Stimulated activated CD8-positive, alpha-beta memory T cell treated with anti-CD3 and anti-CD28 coated beads, Interleukin-2, amount 100 ng/mL, for 48 hours (primary cell): Measurements from ENCODE around the gene FIBP.

Experiments
- DNase-seq, 2 donors: peaks; one replicate each; pipeline ENCODE4 v3.0.0-alpha.2; 2020; ENCODE audit warnings: low read depth in 2 of 2

FIBP gene

GRCh38 chr11:65888163-65888814 is at the start of gene FIBP:
FIBP (minus strand) TSS chr11:65888471; CDS start chr11:65888418, 53 bp downstream.
- peak; percentile 95 to 97 for DNase-seq

DNA sequence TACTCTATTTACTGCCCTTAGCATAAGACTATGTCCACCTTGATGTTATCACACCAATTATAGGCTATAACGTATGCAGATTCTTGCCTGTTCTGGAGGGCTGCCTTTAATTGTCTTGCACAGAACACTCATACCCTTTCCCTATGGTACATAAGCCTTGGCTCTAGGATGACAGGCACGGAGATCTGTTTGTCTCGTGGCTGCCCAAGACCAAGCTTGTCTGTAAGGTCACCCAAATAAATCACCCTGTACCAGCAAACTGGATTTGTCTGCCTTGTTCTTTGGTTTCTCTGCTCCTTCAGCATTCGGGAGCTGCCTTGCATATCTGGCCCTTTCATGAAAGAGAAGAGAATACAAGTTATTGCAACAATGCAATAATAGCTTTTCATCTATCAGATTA is 49.5 kb upstream of the FIBP start:
- DNase-seq = no peak

DNA sequence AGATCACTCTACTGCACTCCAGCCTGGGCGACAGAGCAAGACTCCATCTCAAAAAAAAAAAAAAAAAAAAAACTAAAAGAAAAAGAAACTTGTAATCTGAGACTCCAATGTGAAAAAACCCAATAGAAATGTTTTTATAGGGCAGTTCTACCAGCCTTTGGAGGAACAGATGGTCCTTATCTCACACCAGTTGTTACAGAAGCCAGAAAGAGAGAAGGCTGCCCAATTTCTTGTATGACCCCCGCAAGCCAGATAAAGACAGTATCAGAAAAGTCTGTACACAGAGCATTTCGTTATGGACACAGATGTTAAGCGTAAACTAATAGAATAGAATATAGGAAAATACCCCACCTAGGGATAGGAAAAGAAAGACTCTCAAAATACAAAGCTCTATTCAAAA is 45.7 kb upstream of the FIBP start:
- DNase-seq = no peak

GRCh38 chr11:65932558-65932919 is 44.3 kb upstream of the FIBP start:
- DNase-seq = no peak

GRCh38 chr11:65931773-65932557 is 43.7 kb upstream of the FIBP start:
- DNase-seq = no peak

DNA sequence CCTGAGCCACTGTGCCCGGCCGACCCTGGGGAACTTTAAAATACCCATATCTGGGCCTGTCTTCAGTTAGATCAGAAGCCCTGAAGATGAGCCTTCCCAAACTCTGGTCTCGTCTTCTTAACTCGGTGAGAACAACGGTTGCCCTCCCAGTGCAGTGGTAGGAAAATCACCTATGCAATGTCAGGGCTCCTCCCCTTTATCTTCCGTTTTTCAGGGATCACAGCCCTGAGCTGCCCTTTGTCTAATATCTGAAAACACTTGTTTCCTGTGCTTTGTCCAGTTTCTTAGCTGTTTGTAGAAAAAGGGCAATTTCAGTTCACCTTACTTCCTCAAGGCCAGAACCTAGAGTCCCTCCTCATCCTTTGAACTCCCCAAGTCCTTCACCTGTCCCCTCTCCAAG is 40.4 kb upstream of the FIBP start:
- DNase-seq = no peak

GRCh38 chr11:65927904-65928397 is 39.7 kb upstream of the FIBP start:
- DNase-seq = peak; percentile 59 to 60

- DNase-seq = no peak
These were observed 37.1 kb upstream of the FIBP start for GRCh38 chr11:65925397-65925796.

GRCh38 chr11:65922565-65922964 is 34.3 kb upstream of the FIBP start:
- DNase-seq = no peak

- DNase-seq = no peak
These were observed 33.6 kb upstream of the FIBP start for GRCh38 chr11:65921876-65922275.

DNA sequence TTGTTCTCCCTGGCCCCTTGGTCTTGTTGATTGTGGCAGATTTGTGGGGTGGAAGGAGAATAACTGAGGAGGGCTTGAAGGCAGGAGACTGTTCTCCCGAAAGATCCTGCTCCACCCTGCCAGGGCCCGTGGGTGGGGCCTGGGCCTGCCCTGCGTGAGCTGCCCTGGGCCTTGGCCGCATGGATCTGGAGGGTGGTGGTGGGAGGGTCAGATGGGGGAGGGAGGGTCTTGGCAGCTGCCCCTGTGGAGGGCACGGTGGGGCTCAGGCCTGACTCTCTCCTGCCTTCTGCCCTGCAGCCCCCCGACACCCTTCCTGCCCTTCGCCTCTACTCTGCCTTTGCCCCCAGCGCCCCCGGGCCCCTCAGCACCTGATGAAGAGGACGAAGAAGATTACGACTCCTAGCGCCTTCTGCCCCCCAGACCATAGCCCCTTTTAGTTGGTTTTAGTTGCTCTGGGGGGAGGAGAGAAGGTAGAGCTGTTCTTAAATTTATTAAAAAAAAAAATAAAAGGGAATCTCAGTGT is 32.8 kb upstream of the FIBP start:
- DNase-seq = no peak

- DNase-seq = no peak
These were observed 32.1 kb upstream of the FIBP start for GRCh38 chr11:65920372-65920802.

DNA sequence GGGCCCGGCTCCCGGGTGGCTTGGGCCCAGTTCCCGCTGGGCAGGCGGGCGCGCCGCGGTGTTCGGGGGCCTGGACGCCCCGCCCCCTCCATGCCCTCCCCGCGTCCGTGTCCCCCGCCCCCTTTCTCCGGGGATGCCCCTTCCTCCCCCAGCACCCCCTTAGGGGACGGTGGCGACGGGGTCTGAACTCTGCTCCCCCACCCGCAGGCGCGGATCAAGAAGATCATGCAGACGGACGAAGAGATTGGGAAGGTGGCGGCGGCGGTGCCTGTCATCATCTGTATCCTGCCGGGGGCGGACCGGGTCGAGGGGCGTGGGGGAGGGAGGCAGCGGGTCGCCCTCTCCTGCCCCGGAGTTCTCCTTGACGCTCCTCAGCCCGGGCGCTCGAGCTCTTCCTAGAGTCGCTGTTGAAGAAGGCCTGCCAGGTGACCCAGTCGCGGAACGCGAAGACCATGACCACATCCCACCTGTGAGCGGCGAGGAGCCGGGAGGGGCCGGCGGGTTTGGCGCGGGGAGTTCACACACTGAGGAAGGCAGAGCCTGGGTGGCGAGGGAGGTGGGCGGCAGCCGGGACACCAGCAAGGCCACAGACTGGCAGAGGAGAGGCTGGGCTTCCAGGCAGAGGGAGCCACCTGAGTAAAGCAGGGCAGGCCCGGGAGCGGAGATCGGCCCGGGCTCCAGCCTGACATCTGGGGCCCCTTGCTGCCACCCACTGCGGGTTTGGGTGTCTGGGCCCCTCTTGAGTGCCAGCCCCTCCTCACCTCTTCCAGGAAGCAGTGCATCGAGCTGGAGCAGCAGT is 31.5 kb upstream of the FIBP start:
- peak; percentile 47 to 53 for DNase-seq

- peak; percentile 98 to 100 for DNase-seq
These were observed 30.9 kb upstream of the FIBP start, which contains the start of gene DRAP1 for GRCh38 chr11:65919141-65919572. DRAP1 (plus strand) TSS chr11:65919426; CDS start chr11:65919502, 76 bp downstream.

DNA sequence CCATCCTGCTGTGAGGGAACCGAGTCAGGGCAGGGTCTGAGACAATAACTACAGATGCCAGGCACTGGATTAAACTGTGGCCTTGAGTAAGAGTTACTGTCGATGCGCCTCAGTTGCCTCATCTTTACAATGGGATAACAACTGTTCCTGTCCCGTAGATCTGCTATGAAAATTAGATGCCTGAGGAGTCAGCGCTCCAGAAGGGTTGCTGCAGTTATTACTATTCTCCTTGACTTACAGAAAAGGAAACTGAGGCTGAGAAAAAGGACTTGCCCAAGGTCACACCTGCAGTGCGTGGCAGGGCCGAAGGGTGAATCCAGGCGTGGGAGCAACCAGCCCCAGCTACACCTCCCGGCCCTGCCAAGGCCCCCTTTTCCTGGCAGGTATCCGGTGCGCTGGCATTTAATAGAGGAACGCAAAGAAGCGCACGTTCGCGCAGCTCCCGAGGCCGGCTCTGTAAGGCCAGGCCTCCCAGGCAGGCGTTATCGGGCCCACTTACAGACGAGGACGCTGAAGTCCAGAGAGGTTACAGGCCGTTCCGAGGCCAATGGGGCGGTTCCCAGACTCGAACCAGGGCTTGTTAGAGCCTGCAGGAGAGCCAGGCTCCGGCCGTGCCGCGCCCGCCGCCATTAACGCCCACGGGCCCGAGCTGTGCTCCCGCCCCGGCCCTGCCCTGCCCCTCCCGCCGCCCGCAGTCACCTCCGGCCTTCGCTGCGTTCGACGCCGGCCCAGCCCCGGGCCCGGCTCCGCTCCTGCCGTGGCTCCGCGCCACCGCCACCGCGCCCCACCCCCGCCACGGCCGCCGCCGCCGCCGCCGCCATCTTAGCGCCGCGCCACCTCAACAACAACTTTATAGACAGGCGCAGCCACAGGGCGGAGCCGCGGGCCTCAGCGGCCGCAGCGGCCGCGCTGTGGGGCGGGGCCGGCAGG is 30.2 kb upstream of the FIBP start, which contains the start of gene C11orf68:
Gene C11orf68 (minus strand): TSS at position 852 of the 930 bp plus-strand sequence. CDS start 31 bp downstream, at position 821.
- DNase-seq = peak in 1 of 2 donors; percentile 32

GRCh38 chr11:65917434-65918210 is 29.4 kb upstream of the FIBP start:
- DNase-seq = no peak

DNA sequence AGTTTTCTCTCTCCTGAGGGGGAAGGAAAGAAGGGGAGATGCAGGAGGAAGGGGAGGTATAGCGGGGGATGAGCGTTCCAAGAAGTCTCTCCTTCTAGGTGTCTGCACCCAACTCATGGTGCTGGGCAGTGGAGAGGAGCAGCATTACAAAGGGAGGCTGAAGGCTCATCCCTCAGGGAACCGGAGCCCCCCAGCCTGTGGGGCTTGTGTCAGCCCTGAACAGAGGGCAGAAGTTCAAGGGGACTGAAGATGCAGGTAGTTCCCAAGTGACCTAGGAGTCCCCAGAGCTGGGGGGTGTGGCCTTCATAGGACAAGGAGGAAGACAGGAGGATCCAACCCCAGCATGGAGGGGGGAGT is 28.8 kb upstream of the FIBP start:
- no peak for DNase-seq

GRCh38 chr11:65916391-65916790 is 28.1 kb upstream of the FIBP start:
- DNase-seq = no peak

DNA sequence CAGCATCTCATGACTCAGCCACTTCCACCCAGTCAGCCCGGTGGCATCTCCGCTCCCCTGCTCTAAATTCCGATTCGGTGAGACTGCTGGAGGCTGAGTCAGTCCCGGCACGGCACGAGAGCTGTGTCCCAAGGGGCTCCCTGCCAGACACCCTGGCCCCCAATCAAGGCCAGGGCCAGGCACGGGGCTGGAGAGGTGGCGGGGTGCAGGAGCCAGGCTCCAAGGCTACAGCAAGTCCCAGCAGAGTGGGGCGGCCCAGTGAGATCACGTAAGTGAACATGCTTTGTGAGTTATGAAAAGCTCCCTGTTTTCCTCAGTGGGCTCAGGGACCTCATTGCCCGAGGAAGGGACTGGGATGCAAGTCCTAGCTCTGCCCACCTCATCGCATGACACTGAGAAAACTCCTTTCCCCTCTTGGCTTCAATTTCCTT is 27.6 kb upstream of the FIBP start:
- DNase-seq = no peak
